ENCODE results near the gene CCDC91.
"Not testable (repeated sequence)": the region's sequence is repeated elsewhere in the genome, so short reads cannot be mapped to it uniquely, and the experiment has no call there.

Gene CCDC91

GRCh38 chr12:28457785-28458184 is 267.5 kb downstream of the CCDC91 start:
- no peak for DNase-seq (ENCODE audit: low read depth)

GRCh38 chr12:28459481-28459880 is 269.2 kb downstream of the CCDC91 start:
- DNase-seq (ENCODE audit: low read depth), result no peak

GRCh38 chr12:28460420-28461130 is 270.3 kb downstream of the CCDC91 start:
- DNase-seq (ENCODE audit: low read depth), result no peak

GRCh38 chr12:28463396-28463795 is 273.1 kb downstream of the CCDC91 start:
- no peak for DNase-seq (ENCODE audit: low read depth)

- DNase-seq (ENCODE audit: low read depth), result not testable (repeated sequence)
These were observed 281.5 kb downstream of the CCDC91 start for GRCh38 chr12:28471762-28472161.

- not testable (repeated sequence) for DNase-seq (ENCODE audit: low read depth)
These were observed 285.9 kb downstream of the CCDC91 start for GRCh38 chr12:28476206-28476605.

GRCh38 chr12:28479097-28479496 is 288.8 kb downstream of the CCDC91 start:
- DNase-seq (ENCODE audit: low read depth), result not testable (repeated sequence)

GRCh38 chr12:28479683-28480082 is 289.4 kb downstream of the CCDC91 start:
- no peak for DNase-seq (ENCODE audit: low read depth)

GRCh38 chr12:28484156-28484555 is 293.9 kb downstream of the CCDC91 start:
- no peak for DNase-seq (ENCODE audit: low read depth)

GRCh38 chr12:28486521-28486920 is 296.3 kb downstream of the CCDC91 start:
- no peak for DNase-seq (ENCODE audit: low read depth)

GRCh38 chr12:28489246-28489645 is 299.0 kb downstream of the CCDC91 start:
- no peak for DNase-seq (ENCODE audit: low read depth)

- DNase-seq (ENCODE audit: low read depth), result no peak
These were observed 307.7 kb downstream of the CCDC91 start for GRCh38 chr12:28497889-28498411.

GRCh38 chr12:28498850-28499249 is 308.6 kb downstream of the CCDC91 start:
- DNase-seq (ENCODE audit: low read depth), result no peak

GRCh38 chr12:28500373-28501024 is 310.2 kb downstream of the CCDC91 start:
- no peak for DNase-seq (ENCODE audit: low read depth)

- DNase-seq (ENCODE audit: low read depth), result no peak
These were observed 316.0 kb downstream of the CCDC91 start for GRCh38 chr12:28506271-28506670.

GRCh38 chr12:28507033-28507432 is 316.8 kb downstream of the CCDC91 start:
- no peak for DNase-seq (ENCODE audit: low read depth)

GRCh38 chr12:28507867-28508266 is 317.6 kb downstream of the CCDC91 start:
- DNase-seq (ENCODE audit: low read depth), result no peak

GRCh38 chr12:28512406-28512805 is 322.1 kb downstream of the CCDC91 start:
- no peak for DNase-seq (ENCODE audit: low read depth)

- DNase-seq (ENCODE audit: low read depth), result no peak
These were observed 322.6 kb downstream of the CCDC91 start for GRCh38 chr12:28512876-28513275.

- no peak for DNase-seq (ENCODE audit: low read depth)
These were observed 323.7 kb downstream of the CCDC91 start for GRCh38 chr12:28513983-28514382.

GRCh38 chr12:28517101-28517500 is 326.8 kb downstream of the CCDC91 start:
- no peak for DNase-seq (ENCODE audit: low read depth)

- no peak for DNase-seq (ENCODE audit: low read depth)
These were observed 337.5 kb downstream of the CCDC91 start for GRCh38 chr12:28527631-28528249.

GRCh38 chr12:28535216-28535615 is 345.0 kb downstream of the CCDC91 start:
- DNase-seq (ENCODE audit: low read depth), result no peak

Data from T-helper 22 cell (primary cell).